ENCODE data around the gene RPL36AL.

GRCh38 chr14:49586673-49587460 lies 33.6 kb downstream of the RPL36AL start:
- TF ChIP-seq, protein P1, sequence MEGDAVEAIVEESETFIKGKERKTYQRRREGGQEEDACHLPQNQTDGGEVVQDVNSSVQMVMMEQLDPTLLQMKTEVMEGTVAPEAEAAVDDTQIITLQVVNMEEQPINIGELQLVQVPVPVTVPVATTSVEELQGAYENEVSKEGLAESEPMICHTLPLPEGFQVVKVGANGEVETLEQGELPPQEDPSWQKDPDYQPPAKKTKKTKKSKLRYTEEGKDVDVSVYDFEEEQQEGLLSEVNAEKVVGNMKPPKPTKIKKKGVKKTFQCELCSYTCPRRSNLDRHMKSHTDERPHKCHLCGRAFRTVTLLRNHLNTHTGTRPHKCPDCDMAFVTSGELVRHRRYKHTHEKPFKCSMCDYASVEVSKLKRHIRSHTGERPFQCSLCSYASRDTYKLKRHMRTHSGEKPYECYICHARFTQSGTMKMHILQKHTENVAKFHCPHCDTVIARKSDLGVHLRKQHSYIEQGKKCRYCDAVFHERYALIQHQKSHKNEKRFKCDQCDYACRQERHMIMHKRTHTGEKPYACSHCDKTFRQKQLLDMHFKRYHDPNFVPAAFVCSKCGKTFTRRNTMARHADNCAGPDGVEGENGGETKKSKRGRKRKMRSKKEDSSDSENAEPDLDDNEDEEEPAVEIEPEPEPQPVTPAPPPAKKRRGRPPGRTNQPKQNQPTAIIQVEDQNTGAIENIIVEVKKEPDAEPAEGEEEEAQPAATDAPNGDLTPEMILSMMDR (conservative IDR thresholded peaks at IDR 0.05), result peak; percentile 96
- TF ChIP-seq ZFX (IDR thresholded peaks at IDR 0.05), result no peak
